A673 (cell line): Measurements from ENCODE around the gene TRAF3IP1.

ENCODE experiments used
- EZH2 ChIP-seq: fragments of 200-600 bp; sonication (generic); IDR thresholded peaks from 2 replicates; pipeline ENCODE4 v1.6.1; 2017; ENCODE audit warnings: borderline replicate concordance, low read depth, mild to moderate bottlenecking, mixed read lengths, antibody characterized with exemption, low read length; ENCODE audit not compliant: poor library complexity, severe bottlenecking
- TF ChIP-seq, protein P1 (sequence below): fragments of 300-800, 200-600 bp; sonication (generic); conservative IDR thresholded peaks from 2 replicates; pipeline ENCODE4 v1.5.1; 2017; ENCODE audit warnings: low read depth, mild to moderate bottlenecking, antibody characterized with exemption, low read length, moderate library complexity, mixed read lengths

DNA sequence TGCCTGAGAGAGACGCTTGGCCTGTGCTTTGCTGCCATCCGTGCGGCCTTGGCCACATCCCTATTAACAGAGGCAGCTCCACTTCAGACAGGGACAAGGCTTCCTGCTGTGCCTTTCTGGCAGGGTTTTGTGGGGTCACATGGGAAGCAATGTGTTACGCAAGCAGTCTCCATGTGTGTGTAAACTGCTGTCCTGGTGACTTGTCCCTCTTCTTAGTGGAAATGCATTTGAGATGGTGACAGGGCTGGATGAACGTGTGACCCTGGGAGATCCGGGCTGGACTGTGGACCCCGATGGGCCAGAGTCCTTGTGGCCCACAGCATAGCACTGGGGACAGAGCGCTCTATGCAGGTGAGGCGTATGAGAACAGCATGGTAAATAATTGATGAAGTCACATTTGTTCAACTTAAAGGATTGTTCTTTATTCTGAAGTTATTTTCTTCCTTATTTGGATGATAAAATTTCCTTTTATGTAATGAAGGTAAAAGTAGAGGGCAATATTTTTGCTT lies 129.6 kb downstream of the TRAF3IP1 start:
- TF ChIP-seq, protein P1, sequence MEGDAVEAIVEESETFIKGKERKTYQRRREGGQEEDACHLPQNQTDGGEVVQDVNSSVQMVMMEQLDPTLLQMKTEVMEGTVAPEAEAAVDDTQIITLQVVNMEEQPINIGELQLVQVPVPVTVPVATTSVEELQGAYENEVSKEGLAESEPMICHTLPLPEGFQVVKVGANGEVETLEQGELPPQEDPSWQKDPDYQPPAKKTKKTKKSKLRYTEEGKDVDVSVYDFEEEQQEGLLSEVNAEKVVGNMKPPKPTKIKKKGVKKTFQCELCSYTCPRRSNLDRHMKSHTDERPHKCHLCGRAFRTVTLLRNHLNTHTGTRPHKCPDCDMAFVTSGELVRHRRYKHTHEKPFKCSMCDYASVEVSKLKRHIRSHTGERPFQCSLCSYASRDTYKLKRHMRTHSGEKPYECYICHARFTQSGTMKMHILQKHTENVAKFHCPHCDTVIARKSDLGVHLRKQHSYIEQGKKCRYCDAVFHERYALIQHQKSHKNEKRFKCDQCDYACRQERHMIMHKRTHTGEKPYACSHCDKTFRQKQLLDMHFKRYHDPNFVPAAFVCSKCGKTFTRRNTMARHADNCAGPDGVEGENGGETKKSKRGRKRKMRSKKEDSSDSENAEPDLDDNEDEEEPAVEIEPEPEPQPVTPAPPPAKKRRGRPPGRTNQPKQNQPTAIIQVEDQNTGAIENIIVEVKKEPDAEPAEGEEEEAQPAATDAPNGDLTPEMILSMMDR: no peak
- TF ChIP-seq EZH2: no peak
